ENCODE measurements around the gene LYZL2.

LYZL2 gene

GRCh38 chr10:30589441-30589840 is 40.1 kb downstream of the LYZL2 start:
- DNase-seq = no peak

GRCh38 chr10:30587522-30588031 is 42.0 kb downstream of the LYZL2 start:
- no peak for DNase-seq

GRCh38 chr10:30586828-30587227 is 42.7 kb downstream of the LYZL2 start:
- DNase-seq = no peak

GRCh38 chr10:30583778-30584415 is 45.7 kb downstream of the LYZL2 start:
- no peak for DNase-seq

GRCh38 chr10:30581779-30582380 is 47.7 kb downstream of the LYZL2 start:
- no peak for DNase-seq

- no peak for DNase-seq
Observed at GRCh38 chr10:30580676-30581075, 48.9 kb downstream of the LYZL2 start.

- DNase-seq = no peak
Observed at GRCh38 chr10:30580241-30580640, 49.3 kb downstream of the LYZL2 start.

GRCh38 chr10:30579574-30579973 is 50.0 kb downstream of the LYZL2 start:
- no peak for DNase-seq

GRCh38 chr10:30577048-30577447 is 52.5 kb downstream of the LYZL2 start:
- DNase-seq = no peak

- no peak for DNase-seq
Observed at GRCh38 chr10:30576641-30577040, 52.9 kb downstream of the LYZL2 start.

GRCh38 chr10:30574432-30574796 is 55.1 kb downstream of the LYZL2 start:
- DNase-seq = no peak

- DNase-seq = no peak
Observed at GRCh38 chr10:30573721-30574431, 55.7 kb downstream of the LYZL2 start.

GRCh38 chr10:30565449-30565848 is 64.1 kb downstream of the LYZL2 start:
- DNase-seq = no peak

GRCh38 chr10:30562787-30563186 is 66.8 kb downstream of the LYZL2 start:
- no peak for DNase-seq

All from cortex of kidney (tissue), 1 donor.